Lung (tissue), 12 donors: ENCODE measurements around the gene LRIG1. TPM values are rescaled to one million over a fixed set of nuclear protein-coding genes. Genes with fewer than 3 reads are reported as not detected.

ENCODE experiments used
- ATAC-seq: fragments of 200-7000 bp; cut with Tn5 transposase; one replicate; pipeline ENCODE4 v1.9.1; 2020; ENCODE audit warnings: moderate number of reproducible peaks; ENCODE audit not compliant: insufficient read depth, low FRiP score
- DNase-seq, 3 donors: peaks; one replicate each; pipeline ENCODE4 v3.0.0-alpha.2; 2013 to 2017
- H3K27ac ChIP-seq, 2 donors: one replicate each; pipeline ENCODE4 v1.5.1; 2013; ENCODE audit warnings: mild to moderate bottlenecking in 2 of 2, moderate library complexity in 2 of 2, control low read depth in 1 of 2, inconsistent platforms in 1 of 2, low read depth in 1 of 2, low read length in 1 of 2
- H3K27me3 ChIP-seq, 3 donors: one replicate each; pipeline ENCODE4 v1.5.1; 2013; ENCODE audit warnings: low read length in 2 of 3; ENCODE audit not compliant: control insufficient read depth in 3 of 3, insufficient read depth in 3 of 3
- H3K36me3 ChIP-seq, 4 donors: one replicate each; pipeline ENCODE4 v1.5.1; 2013; ENCODE audit warnings: low read length in 4 of 4, mild to moderate bottlenecking in 1 of 4, moderate library complexity in 1 of 4; ENCODE audit not compliant: control insufficient read depth in 4 of 4, insufficient read depth in 4 of 4
- H3K4me1 ChIP-seq, 5 donors: one replicate each; pipeline ENCODE4 v1.5.1; 2013; ENCODE audit warnings: low read length in 5 of 5, mild to moderate bottlenecking in 2 of 5, moderate library complexity in 1 of 5; ENCODE audit not compliant: control insufficient read depth in 5 of 5, insufficient read depth in 5 of 5
- H3K4me3 ChIP-seq: one replicate; pipeline ENCODE4 v1.5.1; 2013; ENCODE audit warnings: mild to moderate bottlenecking, control low read depth, moderate library complexity
- H3K9ac ChIP-seq, 2 donors: one replicate each; pipeline ENCODE4 v1.5.1; 2013; ENCODE audit warnings: low read length in 2 of 2, control low read depth in 1 of 2; ENCODE audit not compliant: insufficient read depth in 1 of 2
- H3K9me3 ChIP-seq, 4 donors: one replicate each; pipeline ENCODE4 v1.5.1; 2013; ENCODE audit warnings: low read length in 3 of 4, mild to moderate bottlenecking in 1 of 4, moderate library complexity in 1 of 4; ENCODE audit not compliant: control insufficient read depth in 4 of 4, insufficient read depth in 3 of 4
- CTCF ChIP-seq: IDR thresholded peaks from 2 replicates; pipeline ENCODE4 v1.5.1; 2012; ENCODE audit warnings: mild to moderate bottlenecking; ENCODE audit errors: control extremely low read depth, extremely low read depth
- WGBS, 2 donors: extraction: QIAGEN DNeasy Blood & Tissue Kit; methylation state at CpG; one replicate each; pipeline ENCODE4 v1.1.7; 2013; 5-methylcytosine and 5-hydroxymethylcytosine counted together
- polyA plus RNA-seq, 2 donors: library from polyadenylated mRNA; stranded (reverse); fragments of 200-250 nt; gene quantifications; one replicate each; pipeline ENCODE4 v1.2.1, GENCODE V29; 2013
- total RNA-seq, 2 donors: library from RNA; depleted of rRNA in 1 of 2; stranded (reverse); fragments of >200 nt in 1 of 2; gene quantifications; one replicate each; pipeline ENCODE4 v1.2.1, GENCODE V29; 2014 to 2021
- donor health status: control.
- donor health status: control.
- donor health status: Bipolar disorder and iron deficiency.
- donor health status: healthy.
- donor health status: DM: yes; HTN: yes; CAD: no.

LRIG1 gene
- total and polyA plus RNA-seq, 4 donors = 21.9 to 97.4 (median 42.2) TPM

- DNase-seq (no peak), ATAC-seq (no peak)
- TF ChIP-seq CTCF = no peak
- Histone ChIP-seq H3K27ac (peak overlapping the region; percentile 14 to 43), H3K9ac (peak overlapping the region in 1 of 2 donors; percentile 58), H3K36me3 (no peaks in the 10 kb centered on the region), H3K4me3 (no peak overlapping the region), H3K27me3 (no peaks in the 10 kb centered on the region), H3K9me3 (no peaks in the 10 kb centered on the region), H3K4me1 (peaks cover 26 to 55% (median 42%) of the 10 kb centered on the region in 5 donors)
- WGBS, 2 donors = 51 to 57% methylated on average over 6 of the region's 6 CpGs
Observed at GRCh38 chr3:66482018-66482404, 18.8 kb downstream of the LRIG1 start.

GRCh38 chr3:66481071-66482017 lies 19.5 kb downstream of the LRIG1 start:
- H3K9me3 ChIP-seq = no peaks in the 10 kb centered on the region
- peaks cover 27 to 56% (median 36%) of the 10 kb centered on the region in 5 donors for H3K4me1 ChIP-seq
- H3K9ac ChIP-seq = peak overlapping the region in 1 of 2 donors; percentile 58
- DNase-seq = peak in 2 of 3 donors; percentile 60 to 73
- H3K4me3 ChIP-seq = no peak overlapping the region
- H3K27me3 ChIP-seq = no peaks in the 10 kb centered on the region
- WGBS, 2 donors = 23 to 26% methylated on average over 13 of the region's 13 CpGs
- H3K27ac ChIP-seq = peak overlapping the region; percentile 11 to 71
- no peak for ATAC-seq
- TF ChIP-seq CTCF = no peak
- H3K36me3 ChIP-seq = no peaks in the 10 kb centered on the region

- ATAC-seq (no peak), DNase-seq (no peak)
- Histone ChIP-seq H3K27me3 (no peaks in the 10 kb centered on the region), H3K4me1 (peaks cover 25 to 56% (median 33%) of the 10 kb centered on the region in 5 donors), H3K9ac (peak overlapping the region in 1 of 2 donors; percentile 4), H3K36me3 (no peaks in the 10 kb centered on the region), H3K9me3 (no peaks in the 10 kb centered on the region), H3K27ac (peak overlapping the region in 1 of 2 donors; percentile 71), H3K4me3 (no peak overlapping the region)
- TF ChIP-seq CTCF = no peak
- 25 to 37% methylated on average over 2 of the region's 2 CpGs for WGBS, 2 donors
Observed at GRCh38 chr3:66480666-66481065, 20.2 kb downstream of the LRIG1 start.
